AG09309 (cell line): ENCODE results near the gene CALML6.

Experiments used
- DNase-seq: peaks from one replicate; pipeline ENCODE4 v3.0.0-alpha.2; 2010; ENCODE audit warnings: low read depth
- H3K4me3 ChIP-seq: 2 replicates; pipeline ENCODE4 v1.5.1; 2011; ENCODE audit warnings: mild to moderate bottlenecking, low read depth, low read length, moderate library complexity; ENCODE audit not compliant: control insufficient read depth
- TF ChIP-seq, protein P1 (sequence below): IDR thresholded peaks from 2 replicates; pipeline ENCODE4 v1.5.1; 2011; ENCODE audit warnings: mild to moderate bottlenecking, low read depth, low read length, inconsistent platforms; ENCODE audit not compliant: insufficient read depth, control insufficient read depth; ENCODE audit errors: missing control alignments

CALML6 gene

DNA sequence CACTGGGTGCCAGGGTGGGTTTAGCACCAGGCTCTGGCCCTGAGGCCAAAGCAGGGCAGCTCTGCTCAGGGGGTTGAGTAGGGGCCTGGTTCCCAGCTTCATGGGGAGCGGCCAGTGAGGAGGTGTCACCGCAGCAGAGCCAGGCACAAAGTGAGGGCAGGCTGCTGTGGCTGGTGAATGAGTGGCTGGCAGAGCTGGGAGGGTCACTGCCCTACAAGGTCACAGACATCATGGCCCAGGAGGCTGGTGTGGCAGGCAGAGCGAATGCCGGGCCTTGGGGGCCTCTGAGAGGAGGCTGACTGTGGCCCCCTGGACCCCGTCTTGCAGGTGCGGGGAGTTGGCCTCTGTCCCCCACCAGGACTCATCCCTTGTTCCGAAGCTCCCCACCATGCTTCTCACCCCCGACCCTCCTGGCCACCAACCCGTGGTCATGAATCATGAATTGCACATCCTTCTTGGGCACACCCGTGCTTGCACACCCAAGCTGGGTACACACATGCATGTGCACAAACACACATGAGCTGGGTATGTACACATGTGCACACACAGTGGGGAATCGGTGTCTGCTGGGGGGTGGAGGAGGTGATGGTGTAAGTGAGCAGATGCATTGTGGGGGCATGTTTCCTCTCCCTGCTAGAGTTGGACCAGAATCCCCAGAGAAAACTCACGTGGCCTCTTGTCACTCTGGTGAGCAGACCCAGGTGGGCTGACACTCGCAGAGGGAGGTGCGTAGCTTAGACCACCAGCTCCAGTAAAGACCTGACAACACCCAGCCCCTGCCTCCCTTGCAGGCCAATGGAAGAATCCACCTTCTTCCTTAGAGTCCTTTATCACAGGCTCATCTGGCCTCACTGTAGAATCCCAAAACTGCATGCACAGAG lies 19.4 kb upstream of the CALML6 start:
- DNase-seq, result no peak
- H3K4me3 ChIP-seq, result no peak overlapping the region
- TF ChIP-seq, protein P1, sequence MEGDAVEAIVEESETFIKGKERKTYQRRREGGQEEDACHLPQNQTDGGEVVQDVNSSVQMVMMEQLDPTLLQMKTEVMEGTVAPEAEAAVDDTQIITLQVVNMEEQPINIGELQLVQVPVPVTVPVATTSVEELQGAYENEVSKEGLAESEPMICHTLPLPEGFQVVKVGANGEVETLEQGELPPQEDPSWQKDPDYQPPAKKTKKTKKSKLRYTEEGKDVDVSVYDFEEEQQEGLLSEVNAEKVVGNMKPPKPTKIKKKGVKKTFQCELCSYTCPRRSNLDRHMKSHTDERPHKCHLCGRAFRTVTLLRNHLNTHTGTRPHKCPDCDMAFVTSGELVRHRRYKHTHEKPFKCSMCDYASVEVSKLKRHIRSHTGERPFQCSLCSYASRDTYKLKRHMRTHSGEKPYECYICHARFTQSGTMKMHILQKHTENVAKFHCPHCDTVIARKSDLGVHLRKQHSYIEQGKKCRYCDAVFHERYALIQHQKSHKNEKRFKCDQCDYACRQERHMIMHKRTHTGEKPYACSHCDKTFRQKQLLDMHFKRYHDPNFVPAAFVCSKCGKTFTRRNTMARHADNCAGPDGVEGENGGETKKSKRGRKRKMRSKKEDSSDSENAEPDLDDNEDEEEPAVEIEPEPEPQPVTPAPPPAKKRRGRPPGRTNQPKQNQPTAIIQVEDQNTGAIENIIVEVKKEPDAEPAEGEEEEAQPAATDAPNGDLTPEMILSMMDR, result no peak

DNA sequence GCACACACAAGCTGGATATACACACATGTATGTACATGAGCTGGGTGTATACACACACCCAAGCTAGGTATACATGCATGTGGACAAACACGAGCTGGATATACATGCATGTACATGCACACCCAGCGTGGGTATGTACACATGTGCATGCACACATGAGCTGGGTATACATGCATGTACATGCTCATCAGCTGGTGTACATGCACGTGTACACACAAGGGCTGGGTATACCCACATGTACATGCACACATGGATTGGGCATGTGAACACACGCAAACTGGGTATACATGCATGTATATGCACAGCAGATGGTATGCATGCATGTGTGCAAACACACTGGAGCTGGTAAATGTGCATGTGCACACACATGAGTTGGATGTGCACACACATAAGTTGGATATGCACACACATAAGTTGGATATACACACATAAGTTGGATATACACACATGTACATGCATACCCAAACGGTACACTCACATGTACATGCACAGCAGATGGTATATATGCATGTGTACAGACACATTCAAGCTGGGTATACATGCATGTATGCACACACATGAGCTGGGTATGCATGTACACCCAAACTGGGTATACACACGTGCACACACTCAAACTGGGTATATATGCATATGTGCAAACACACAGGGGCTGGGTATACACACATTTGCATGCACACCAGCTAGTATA lies 16.7 kb upstream of the CALML6 start:
- H3K4me3 ChIP-seq, result no peak overlapping the region
- no peak for DNase-seq
- TF ChIP-seq, protein P1, result no peak

DNA sequence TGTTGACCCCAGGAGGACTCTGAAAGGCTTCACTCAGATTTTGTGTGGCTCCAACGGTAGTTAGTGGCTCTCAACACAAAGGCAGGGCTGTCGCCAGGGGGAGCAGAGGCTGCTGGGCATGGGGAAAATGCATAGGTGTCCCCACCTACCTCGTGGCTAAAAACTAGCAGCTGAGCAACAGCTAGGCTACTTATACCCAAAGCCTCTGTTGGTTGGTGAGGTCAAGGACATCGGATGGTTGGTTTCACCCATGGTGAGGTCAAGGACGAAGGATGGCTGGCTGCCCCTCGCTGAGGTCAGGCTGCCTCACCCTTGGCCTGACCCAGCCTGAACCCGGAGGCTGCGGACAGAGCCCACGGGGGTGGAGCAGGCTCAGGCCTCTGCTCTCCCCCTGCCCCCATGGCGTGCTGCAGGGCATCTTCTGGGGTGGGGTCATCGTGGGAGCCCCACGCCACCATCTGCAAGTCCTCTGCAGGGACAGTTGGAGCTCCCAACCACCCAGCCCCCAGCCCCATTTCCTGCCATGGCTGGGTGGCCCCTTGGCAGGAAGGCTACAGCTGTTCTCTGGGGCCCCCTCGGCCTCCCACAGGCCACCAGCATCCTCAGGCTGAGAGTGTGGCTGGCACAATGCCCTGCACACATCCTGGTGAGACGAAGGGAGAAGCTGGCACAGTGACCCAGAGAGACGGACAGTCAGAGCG lies 15.6 kb upstream of the CALML6 start:
- H3K4me3 ChIP-seq, result no peak overlapping the region
- TF ChIP-seq, protein P1, result peak; percentile 16
- no peak for DNase-seq

DNA sequence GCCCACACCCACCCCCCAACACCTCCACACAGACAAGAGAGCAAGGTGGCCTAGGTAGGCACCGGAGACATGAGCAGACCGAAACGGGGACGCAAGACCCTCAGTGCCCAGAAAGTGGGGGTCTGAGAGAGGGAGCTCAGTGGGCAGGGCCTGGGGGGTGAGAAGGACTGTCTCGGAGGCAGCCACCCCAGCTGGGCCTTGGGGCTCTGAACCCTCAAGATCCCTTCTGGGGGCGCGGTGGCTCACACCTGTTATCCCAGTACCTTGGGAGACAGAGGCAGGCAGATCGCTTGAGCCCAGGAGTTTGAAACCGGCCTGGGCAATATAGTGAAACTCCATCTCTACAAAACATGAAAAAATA lies 15.1 kb upstream of the CALML6 start:
- H3K4me3 ChIP-seq, result no peak overlapping the region
- no peak for DNase-seq
- TF ChIP-seq, protein P1, result no peak

DNA sequence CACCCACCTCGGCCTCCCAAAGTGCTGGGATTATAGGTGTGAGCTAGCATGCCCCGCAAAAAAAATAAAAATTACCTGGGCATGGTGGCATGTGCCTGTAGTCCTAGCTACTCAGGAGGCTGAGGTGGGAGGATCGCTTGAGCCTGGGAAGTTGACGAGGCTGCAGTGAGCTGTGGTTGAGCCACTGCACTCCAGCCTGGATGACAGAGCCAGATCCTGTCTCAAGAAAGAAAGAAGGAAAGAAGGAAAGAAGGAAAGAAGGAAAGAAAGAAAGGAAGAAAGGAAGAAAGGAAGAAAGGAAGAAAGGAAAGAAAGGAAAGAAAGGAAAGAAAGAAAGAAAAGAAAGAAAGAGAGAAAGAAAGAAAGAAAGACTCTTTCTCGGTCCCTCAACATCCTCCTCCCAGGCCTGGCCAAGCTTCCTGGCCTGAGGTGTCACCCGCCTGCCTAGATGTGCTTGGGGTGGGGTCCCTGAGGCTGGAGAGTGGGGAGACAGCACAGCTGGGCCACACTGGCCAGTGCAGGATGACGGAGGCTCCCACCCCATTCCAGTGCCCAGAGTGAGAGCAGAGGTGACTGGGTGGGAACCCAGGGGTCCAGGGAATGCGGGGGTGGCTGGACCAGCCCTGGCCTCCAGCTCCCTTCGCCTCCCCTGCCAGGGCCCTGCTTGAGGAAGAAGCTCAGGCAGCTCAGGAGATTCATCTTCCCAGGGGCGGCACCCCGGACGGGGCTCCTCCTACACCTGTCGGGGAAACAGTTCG lies 14.0 kb upstream of the CALML6 start:
- TF ChIP-seq, protein P1, result no peak
- H3K4me3 ChIP-seq, result no peak overlapping the region
- DNase-seq, result no peak
